Measurements from ENCODE around the gene BACH1.

Gene BACH1

DNA sequence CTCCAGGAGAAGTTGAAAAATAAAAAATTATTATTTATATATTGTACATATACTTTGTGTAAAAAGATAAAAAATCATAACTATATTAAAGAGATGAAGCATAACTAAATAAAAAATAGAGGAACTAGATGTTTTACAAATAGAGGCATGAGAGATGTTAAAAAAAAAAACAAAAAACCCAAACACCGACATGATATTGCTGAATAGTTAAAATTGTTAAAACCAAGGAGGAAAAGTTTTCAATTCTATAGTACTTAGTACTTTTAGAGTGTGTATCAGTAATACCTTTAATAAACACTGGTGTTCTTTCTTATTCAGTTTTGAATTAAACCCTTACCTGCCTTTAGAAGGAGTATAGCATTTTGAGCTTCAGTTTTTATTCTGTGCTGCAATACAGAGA, 32.1 kb downstream of the BACH1 start:
- no peak overlapping the region for H3K4me3 ChIP-seq (replicated peaks; ENCODE audit: low read depth, low read length)
- no peak for DNase-seq (ENCODE audit: extremely low read depth, low read depth)
- TF ChIP-seq, protein P1, sequence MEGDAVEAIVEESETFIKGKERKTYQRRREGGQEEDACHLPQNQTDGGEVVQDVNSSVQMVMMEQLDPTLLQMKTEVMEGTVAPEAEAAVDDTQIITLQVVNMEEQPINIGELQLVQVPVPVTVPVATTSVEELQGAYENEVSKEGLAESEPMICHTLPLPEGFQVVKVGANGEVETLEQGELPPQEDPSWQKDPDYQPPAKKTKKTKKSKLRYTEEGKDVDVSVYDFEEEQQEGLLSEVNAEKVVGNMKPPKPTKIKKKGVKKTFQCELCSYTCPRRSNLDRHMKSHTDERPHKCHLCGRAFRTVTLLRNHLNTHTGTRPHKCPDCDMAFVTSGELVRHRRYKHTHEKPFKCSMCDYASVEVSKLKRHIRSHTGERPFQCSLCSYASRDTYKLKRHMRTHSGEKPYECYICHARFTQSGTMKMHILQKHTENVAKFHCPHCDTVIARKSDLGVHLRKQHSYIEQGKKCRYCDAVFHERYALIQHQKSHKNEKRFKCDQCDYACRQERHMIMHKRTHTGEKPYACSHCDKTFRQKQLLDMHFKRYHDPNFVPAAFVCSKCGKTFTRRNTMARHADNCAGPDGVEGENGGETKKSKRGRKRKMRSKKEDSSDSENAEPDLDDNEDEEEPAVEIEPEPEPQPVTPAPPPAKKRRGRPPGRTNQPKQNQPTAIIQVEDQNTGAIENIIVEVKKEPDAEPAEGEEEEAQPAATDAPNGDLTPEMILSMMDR (IDR thresholded peaks at IDR 0.05; ENCODE audit: low read depth, low read length, missing control alignments): no peak

DNA sequence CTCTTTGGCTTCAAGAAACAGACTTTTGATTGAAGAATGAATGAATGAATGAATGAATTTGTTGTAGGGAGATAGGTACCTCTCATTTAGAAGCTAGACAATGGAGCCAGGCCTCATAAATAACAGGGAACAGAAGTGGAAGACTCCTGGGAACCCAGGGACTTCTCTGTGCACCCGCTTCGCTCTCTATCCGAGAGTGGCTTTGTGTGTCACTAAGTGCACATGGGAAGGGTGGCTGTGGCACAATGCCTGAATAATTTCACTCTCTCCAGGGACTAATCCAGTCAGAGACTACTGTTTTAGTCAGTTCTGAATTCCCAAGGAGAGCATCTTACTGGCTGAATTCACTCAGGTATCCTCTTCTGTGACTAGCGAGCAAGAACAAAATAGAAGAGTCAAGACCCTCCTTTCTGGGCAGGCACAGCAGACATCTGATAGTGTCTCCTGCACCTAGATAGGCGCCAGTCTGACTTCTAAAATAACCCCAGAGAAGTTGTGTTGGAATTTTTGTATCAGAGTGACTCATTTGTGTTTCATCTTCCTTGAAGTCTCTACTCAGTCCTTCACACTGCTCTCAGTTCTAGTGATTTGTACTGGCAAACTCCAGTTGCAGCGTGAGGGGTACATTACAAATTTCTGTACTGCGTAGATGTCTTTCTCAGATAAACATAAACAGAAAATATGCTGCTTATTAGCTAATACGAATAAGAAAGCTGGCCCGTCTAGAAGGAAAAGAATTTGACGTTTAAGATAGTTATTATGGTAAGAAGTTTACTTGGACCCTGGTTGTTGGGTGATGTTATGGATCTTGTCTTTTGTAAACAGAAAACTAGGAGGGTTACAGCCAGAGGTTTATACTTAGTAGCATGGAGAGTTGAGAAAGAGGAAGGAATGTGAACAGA, 34.0 kb downstream of the BACH1 start:
- H3K4me3 ChIP-seq (replicated peaks; ENCODE audit: low read depth, low read length): no peak overlapping the region
- DNase-seq (ENCODE audit: extremely low read depth, low read depth): no peak
- TF ChIP-seq, protein P1 (IDR thresholded peaks at IDR 0.05; ENCODE audit: low read depth, low read length, missing control alignments): no peak

DNA sequence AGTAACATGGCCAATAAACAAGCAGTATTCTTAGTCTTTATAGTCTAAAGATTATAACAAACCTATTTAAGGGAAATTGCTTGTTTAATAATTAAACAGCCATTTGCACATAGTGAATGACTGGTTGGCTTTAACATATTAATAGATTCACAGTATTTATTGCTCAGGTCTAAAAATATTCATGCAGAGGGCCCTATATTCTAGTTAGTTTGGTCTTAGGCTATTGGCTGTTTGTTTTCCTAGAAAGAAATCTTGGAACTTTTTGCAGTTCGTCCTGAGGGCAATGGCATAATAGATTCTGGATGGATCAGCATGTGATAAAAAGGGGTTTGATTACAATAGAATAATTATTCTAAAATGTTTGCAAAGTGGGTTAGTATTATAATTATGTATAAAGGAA, 34.7 kb downstream of the BACH1 start:
- TF ChIP-seq, protein P1 (IDR thresholded peaks at IDR 0.05; ENCODE audit: low read depth, low read length, missing control alignments): no peak
- no peak overlapping the region for H3K4me3 ChIP-seq (replicated peaks; ENCODE audit: low read depth, low read length)
- no peak for DNase-seq (ENCODE audit: extremely low read depth, low read depth)

DNA sequence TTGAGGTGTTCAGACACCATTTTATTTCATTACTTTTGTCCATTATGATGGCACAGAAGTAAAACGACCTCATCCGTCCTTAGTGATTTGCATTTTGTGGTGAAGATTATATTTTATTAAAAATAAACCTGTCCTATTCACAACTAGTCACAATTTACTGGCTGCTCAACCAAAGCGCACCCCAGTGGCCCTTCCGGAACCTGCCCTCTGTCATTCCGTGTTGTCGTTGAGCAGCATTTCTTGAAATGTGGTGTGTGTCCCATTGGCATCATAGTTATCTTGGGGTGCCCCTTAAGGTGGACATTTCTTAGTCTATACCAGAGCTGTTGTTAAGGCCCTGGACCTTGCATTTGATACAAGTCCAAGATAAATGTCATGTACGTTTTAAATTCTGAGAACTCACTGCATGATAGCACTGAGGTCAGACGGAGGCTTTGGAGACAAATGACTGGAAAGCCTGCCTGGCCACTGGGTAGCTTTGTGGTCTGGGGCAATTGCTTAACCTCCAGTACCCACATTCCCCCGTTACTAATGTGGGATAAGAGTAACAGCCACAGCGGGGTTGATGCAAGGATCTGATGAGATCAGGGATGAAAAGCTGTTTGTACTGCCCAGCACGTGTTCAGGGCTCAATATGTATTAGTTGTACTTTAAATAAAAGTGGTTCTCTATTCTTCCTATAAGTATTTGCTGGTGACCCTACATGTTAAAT, 36.2 kb downstream of the BACH1 start:
- DNase-seq (ENCODE audit: extremely low read depth, low read depth): no peak
- H3K4me3 ChIP-seq (replicated peaks; ENCODE audit: low read depth, low read length): no peak overlapping the region
- TF ChIP-seq, protein P1 (IDR thresholded peaks at IDR 0.05; ENCODE audit: low read depth, low read length, missing control alignments): no peak

DNA sequence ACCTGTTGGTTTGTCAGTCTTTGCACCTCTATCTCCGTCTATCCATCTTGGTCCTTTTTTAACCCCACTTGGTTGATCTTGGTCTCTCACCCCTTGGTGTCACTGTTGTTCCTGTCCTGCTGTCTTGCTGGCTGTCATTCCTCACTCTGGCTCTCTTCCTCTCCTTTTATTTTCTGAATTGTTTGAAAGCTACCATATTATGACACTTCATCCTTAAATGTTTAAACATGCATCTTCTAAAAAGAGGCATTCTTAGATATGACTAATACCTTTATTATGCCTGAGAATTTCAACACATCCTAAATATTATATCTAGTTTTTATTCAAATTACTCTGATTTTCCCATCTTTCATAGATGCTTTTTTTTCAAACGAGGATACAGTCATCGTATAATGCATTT, 37.0 kb downstream of the BACH1 start:
- TF ChIP-seq, protein P1 (IDR thresholded peaks at IDR 0.05; ENCODE audit: low read depth, low read length, missing control alignments): no peak

DNA sequence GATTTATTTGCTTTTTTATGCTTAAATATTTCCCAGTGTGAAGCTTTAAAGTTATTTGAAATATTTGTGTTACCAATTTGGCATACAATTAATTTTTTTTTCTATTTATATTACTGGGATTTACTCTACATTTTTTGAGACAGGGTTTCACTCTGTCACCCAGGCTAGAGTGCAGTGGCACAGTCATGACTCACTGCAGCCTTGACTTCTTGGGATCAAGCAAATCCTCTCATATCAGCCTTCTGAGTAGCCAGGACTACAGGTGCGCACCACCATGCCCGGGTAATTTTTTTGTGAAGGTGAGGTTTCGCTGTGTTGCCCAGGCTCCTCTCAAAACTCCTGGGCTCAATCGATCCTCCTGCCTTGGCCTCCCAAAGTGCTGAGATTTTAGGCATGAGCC, 39.5 kb downstream of the BACH1 start:
- TF ChIP-seq, protein P1 (IDR thresholded peaks at IDR 0.05; ENCODE audit: low read depth, low read length, missing control alignments): no peak
- no peak for DNase-seq (ENCODE audit: extremely low read depth, low read depth)
- no peak overlapping the region for H3K4me3 ChIP-seq (replicated peaks; ENCODE audit: low read depth, low read length)

More for the DNA sequence above, 37.0 kb downstream of the BACH1 start:
- DNase-seq (ENCODE audit: extremely low read depth, low read depth): no peak
- H3K4me3 ChIP-seq (replicated peaks; ENCODE audit: low read depth, low read length): no peak overlapping the region
